K562 (cell line): ENCODE results near the gene FHIT. TPM values are rescaled to one million over a fixed set of nuclear protein-coding genes. Genes with fewer than 3 reads are reported as not detected.

ENCODE experiments used
- ATAC-seq: fragments of 200-7000 bp; cut with Tn5 transposase; 3 replicates; pipeline ENCODE4 v1.9.1; 2020; ENCODE audit warnings: moderate library complexity
- BruUV-seq: library from RNA; stranded (reverse); fragments of 400-500 nt; replicated peaks from 2 replicates; lab custom pipeline; 2021; lab: Mats Ljungman, UMichigan
- CTCF ChIA-PET: fragments of 300-600 bp; formaldehyde crosslinking; extraction: SDS; loops from one replicate; lab custom pipeline; 2021; ENCODE audit warnings: low intra/inter-chr PET ratio; lab: Yijun Ruan, JAX
- POLR2A ChIA-PET: fragments of 300-600, 350-650 bp; sonication (Branson Sonifier 250); formaldehyde crosslinking; extraction: SDS; loops from one replicate; lab custom pipeline; 2021; ENCODE audit warnings: antibody characterized with exemption, inconsistent platforms; lab: Yijun Ruan, JAX
- DNase-seq, 4 experiments: peaks; one replicate each; pipeline versions ENCODE4 v3.0.0 to v3.0.0-alpha.2; 2011 to 2018; ENCODE audit warnings: low spot score in 3 of 4, mixed read lengths in 3 of 4; ENCODE audit errors: extremely low read depth in 1 of 4
- FAIRE-seq: peaks from 2 replicates; lab custom pipeline; 2011; peaks lifted over from hg19 to GRCh38; lab: Jason Lieb, UNC
- H2AFZ ChIP-seq: 2 replicates; pipeline ENCODE4 v1.6.0; 2011; ENCODE audit warnings: low read depth, low read length, control low read depth, inconsistent platforms
- H3K27ac ChIP-seq: fragments of 200-600 bp; 3 replicates; pipeline ENCODE4 v1.8.0; 2011; ENCODE audit warnings: low read depth, mild to moderate bottlenecking, control low read depth, inconsistent platforms, low read length, moderate library complexity, mixed read lengths; ENCODE audit errors: extremely low read depth
- H3K27me3 ChIP-seq, 2 experiments: fragments of 300-600 bp in 1 of 2; 2 replicates in 1 of 2; 3 replicates in 1 of 2; pipeline versions ENCODE4 v1.6.0 to v1.8.0; 2011; ENCODE audit warnings: inconsistent platforms in 2 of 2, low read length in 2 of 2, mild to moderate bottlenecking in 1 of 2, mixed read lengths in 1 of 2, moderate library complexity in 1 of 2; ENCODE audit not compliant: control insufficient read depth in 2 of 2, insufficient read depth in 2 of 2
- H3K36me3 ChIP-seq: fragments of 300-600 bp; 3 replicates; pipeline ENCODE4 v1.8.0; 2011; ENCODE audit warnings: mild to moderate bottlenecking, low read length, inconsistent platforms; ENCODE audit not compliant: control insufficient read depth, insufficient read depth
- H3K4me1 ChIP-seq, 2 experiments: fragments of 200-600 bp in 1 of 2; replicated peaks in 1 of 2; 2 replicates in 1 of 2; 3 replicates in 1 of 2; pipeline versions ENCODE4 v1.5.1 to v1.8.0; 2011; ENCODE audit warnings: inconsistent platforms in 2 of 2, low read length in 2 of 2, mild to moderate bottlenecking in 1 of 2, mixed read lengths in 1 of 2, moderate library complexity in 1 of 2; ENCODE audit not compliant: control insufficient read depth in 2 of 2, insufficient read depth in 2 of 2
- H3K4me2 ChIP-seq: 2 replicates; pipeline ENCODE4 v1.6.1; 2011; ENCODE audit warnings: low read length, control low read depth, inconsistent platforms, mixed read lengths; ENCODE audit not compliant: insufficient read depth
- H3K4me3 ChIP-seq: fragments of 200-600 bp; sonication (generic), shearing (Covaris generic); 2 replicates; pipeline ENCODE4 v1.5.1; 2016; ENCODE audit warnings: control low read depth, inconsistent platforms
- H3K79me2 ChIP-seq: fragments of 200-600 bp; 3 replicates; pipeline ENCODE4 v1.8.0; 2011; ENCODE audit warnings: low read length, inconsistent platforms; ENCODE audit not compliant: control insufficient read depth, insufficient read depth
- H3K9ac ChIP-seq, 2 experiments: 2 replicates each; pipeline versions ENCODE4 v1.6.0 to v1.6.1; 2011; ENCODE audit warnings: low read depth in 2 of 2, low read length in 2 of 2, control low read depth in 1 of 2, inconsistent platforms in 1 of 2, mild to moderate bottlenecking in 1 of 2, mixed read lengths in 1 of 2; ENCODE audit not compliant: insufficient read depth in 1 of 2
- H3K9me1 ChIP-seq: one replicate; pipeline ENCODE4 v1.6.0; 2011; ENCODE audit warnings: inconsistent platforms, mild to moderate bottlenecking, low read length, moderate library complexity; ENCODE audit not compliant: control insufficient read depth, insufficient read depth
- H3K9me3 ChIP-seq: replicated peaks from 2 replicates; pipeline ENCODE4 v1.5.1; 2011; ENCODE audit warnings: low read depth, low read length, inconsistent platforms; ENCODE audit not compliant: control insufficient read depth, insufficient read depth
- H4K20me1 ChIP-seq: replicated peaks from 2 replicates; pipeline ENCODE4 v1.6.1; 2011; ENCODE audit warnings: low read length, inconsistent platforms, mixed read lengths; ENCODE audit not compliant: control insufficient read depth, insufficient read depth
- AFF4 ChIP-seq: sonication (generic); formaldehyde crosslinking; IDR thresholded peaks from 2 replicates; pipeline ENCODE4 v1.8.0; 2023; ENCODE audit warnings: mild to moderate bottlenecking, missing genetic modification reagents
- BCOR ChIP-seq: fragments of 450-650 bp; IDR thresholded peaks from 2 replicates; pipeline ENCODE4 v1.6.1; 2016
- BRCA1 ChIP-seq, 2 experiments: fragments of 450-650 bp in 1 of 2; sonication (generic) in 1 of 2; formaldehyde crosslinking in 1 of 2; IDR thresholded peaks; 2 replicates each; pipeline versions ENCODE4 v1.5.0 to v1.6.1; 2017 to 2020; ENCODE audit warnings: mild to moderate bottlenecking in 1 of 2, missing genetic modification reagents in 1 of 2
- CBX2 ChIP-seq: fragments of 200-600 bp; sonication (generic); IDR thresholded peaks from one replicate; pipeline ENCODE4 v1.6.1; 2012; ENCODE audit warnings: mild to moderate bottlenecking, low read length, inconsistent platforms; ENCODE audit not compliant: insufficient read depth, poor library complexity, severe bottlenecking
- CEBPB ChIP-seq: fragments of 450-650 bp; IDR thresholded peaks from 2 replicates; pipeline ENCODE4 v1.6.1; 2016; ENCODE audit warnings: missing genetic modification characterization, missing compliant biosample characterization
- CEBPG ChIP-seq, 3 experiments: fragments of 200-800 bp in 1 of 3; sonication (Bioruptor generic) in 1 of 3; sonication (generic) in 1 of 3; formaldehyde crosslinking in 1 of 3; IDR thresholded peaks in 2 of 3; conservative IDR thresholded peaks in 1 of 3; 2 replicates each; pipeline versions ENCODE4 v1.6.1 to v1.8.0; 2016 to 2022; ENCODE audit warnings: missing compliant biosample characterization in 2 of 3, missing genetic modification characterization in 2 of 3, mild to moderate bottlenecking in 1 of 3, missing genetic modification reagents in 1 of 3
- CHD1 ChIP-seq: fragments of 200-600 bp; sonication (generic); IDR thresholded peaks from one replicate; pipeline ENCODE4 v1.6.1; 2012; ENCODE audit warnings: mild to moderate bottlenecking, moderate library complexity, low read length, inconsistent platforms
- GABPB2 ChIP-seq: fragments of 250-450 bp; sonication (Bioruptor Pico); conservative IDR thresholded peaks from 2 replicates; pipeline ENCODE4 v1.5.1; 2021; ENCODE audit warnings: mild to moderate bottlenecking
- HNRNPH1 ChIP-seq: fragments of 200-400 bp; formaldehyde crosslinking; optimal IDR thresholded peaks from 2 replicates; pipeline ENCODE3; 2017; ENCODE audit warnings: low read depth, mild to moderate bottlenecking, low read length, moderate library complexity
- KDM1A ChIP-seq, 2 experiments: fragments of 450-650 bp; IDR thresholded peaks; 2 replicates each; pipeline ENCODE4 v1.6.1; 2016; ENCODE audit warnings: mild to moderate bottlenecking in 2 of 2
- SMARCB1 ChIP-seq: IDR thresholded peaks from 2 replicates; pipeline ENCODE4 v1.6.1; 2011; ENCODE audit warnings: improper control_type of control experiment, low read depth; ENCODE audit not compliant: insufficient read length
- SRF ChIP-seq, 2 experiments: fragments of 250-450, 450-650 bp in 1 of 2; sonication (Bioruptor Pico) in 1 of 2; sonication (generic) in 1 of 2; formaldehyde crosslinking; IDR thresholded peaks; 2 replicates each; pipeline versions ENCODE4 v1.5.0 to v1.5.1; 2020 to 2022; ENCODE audit warnings: mild to moderate bottlenecking in 1 of 2, missing genetic modification reagents in 1 of 2
- SRSF1 ChIP-seq: fragments of 200-400 bp; formaldehyde crosslinking; IDR thresholded peaks from 2 replicates; pipeline ENCODE4 v1.6.1; 2017; ENCODE audit warnings: mild to moderate bottlenecking, low read depth, low read length, moderate library complexity
- ZNF830 ChIP-seq: fragments of 250-450 bp; sonication (Bioruptor Pico); IDR thresholded peaks from 2 replicates; pipeline ENCODE4 v1.5.0; 2021; ENCODE audit warnings: mild to moderate bottlenecking
- WGBS: fragments of 100-300 bp; shearing (Covaris generic); methylation state at CpG from one replicate; pipeline ENCODE4 v1.1.6; 2016; ENCODE audit warnings: low coverage, mixed read lengths; ENCODE audit not compliant: insufficient coverage; ENCODE audit errors: missing lambda C conversion rate; 5-methylcytosine and 5-hydroxymethylcytosine counted together
- in situ Hi-C: fragments of 300-500 bp; cut with MboI; formaldehyde crosslinking; loops from 4 replicates; pipeline ENCODE4 v1.15.0; 2018; ENCODE audit warnings: inconsistent platforms, mixed read lengths
- intact Hi-C: fragments of 100-400 bp; cut with micrococcal nuclease; formaldehyde crosslinking; loops from 2 replicates; pipeline ENCODE4 v1.14.2; 2022
- polyA plus RNA-seq, 8 experiments: library from polyadenylated mRNA; depleted of rRNA in 4 of 8; stranded (reverse) in 5 of 8; unstranded in 3 of 8; fragments of >200 nt; fragmentation: Nextera tagmentation in 2 of 8; fragmentation: Illumina TruSeq in 1 of 8; extraction: Ambion mirVana in 2 of 8; extraction: Trizol in 1 of 8; gene quantifications; 2 replicates each; pipeline versions ENCODE4 v1.2.1 to v1.2.3, GENCODE V29; 2011 to 2014; ENCODE audit warnings: inconsistent platforms in 1 of 8, missing spikeins in 1 of 8
- total RNA-seq, 7 experiments: library from RNA; depleted of rRNA in 6 of 7; stranded (reverse); fragments of >200 nt in 6 of 7; fragmentation: Illumina TruSeq in 2 of 7; extraction: Trizol in 2 of 7; gene quantifications; 2 replicates each; pipeline versions ENCODE4 v1.2.1 to v1.2.3, GENCODE V29; 2011 to 2021; ENCODE audit warnings: low replicate concordance in 1 of 7
- TF ChIP-seq, protein P1 (sequence below): sonication (generic); formaldehyde crosslinking; IDR thresholded peaks from 2 replicates; pipeline ENCODE4 v1.9.0; 2022; ENCODE audit warnings: mild to moderate bottlenecking, missing genetic modification reagents
- TF ChIP-seq, protein P2 (sequence below): fragments of 450-650 bp; IDR thresholded peaks from 2 replicates; pipeline ENCODE4 v1.6.1; 2016; ENCODE audit warnings: missing biosample characterization, missing genetic modification characterization

Gene FHIT
- total and polyA plus RNA-seq, 9 of the 15 experiments (the other 6 are each of a cell fraction or from before 2014, with no cell fraction given) = 1.7 to 9.1 (median 4.3) TPM

GRCh38 chr3:60517134-60517533 is 734.1 kb downstream of the FHIT start:
- intact Hi-C loops (no loop called here), in situ Hi-C loops (no loop called here)
- ATAC-seq (no peak), DNase-seq (no peak), FAIRE-seq (no peak)
- Histone ChIP-seq H3K36me3 (no peaks in the 10 kb centered on the region), H3K9ac (no peak overlapping the region), H3K4me3 (no peak overlapping the region), H4K20me1 (no peaks in the 10 kb centered on the region), H3K27ac (no peak overlapping the region), H3K4me2 (no peak overlapping the region), H3K4me1 (no peaks in the 10 kb centered on the region; a peak in 1 of 5 replicates), H3K9me3 (no peaks in the 10 kb centered on the region), H3K9me1 (no peaks in the 10 kb centered on the region), H3K27me3 (no peaks in the 10 kb centered on the region), H3K79me2 (no peaks in the 10 kb centered on the region), H2AFZ (no peak overlapping the region)
- ChIA-PET CTCF (no interaction called here), POLR2A (interaction anchor here (1.1 kb wide), 1 partner anchor 39 kb away, joined by 4 read pairs; no protein-coding TSS in a partner anchor)
- 31% methylated on average over 3 of the region's 3 CpGs for WGBS
- no TSS peak for BruUV-seq
- TF ChIP-seq CHD1 (no peak), SRSF1 (no peak), AFF4 (CRISPR knock-in tag) (no peak), CEBPG (CRISPR knock-in tag; IDR thresholded peaks at IDR 0.05) (no peak), CEBPG (tag; conservative IDR thresholded peaks at IDR 0.05 in 1 of 2, IDR thresholded peaks at IDR 0.05 in 1 of 2) (peak in 1 of 2 experiments; percentile 94; a peak in 3 of 4 replicates), BCOR (no peak), SRF (CRISPR knock-in tag; IDR thresholded peaks at IDR 0.05) (no peak), CEBPB (tag) (peak; percentile 74), ZNF830 (CRISPR knock-in tag) (no peak), GABPB2 (no peak), SMARCB1 (no peak), KDM1A (IDR thresholded peaks at IDR 0.05) (no peak), BRCA1 (IDR thresholded peaks at IDR 0.05) (no peak), BRCA1 (CRISPR knock-in tag; IDR thresholded peaks at IDR 0.05) (no peak), HNRNPH1 (no peak), CBX2 (no peak)
- TF ChIP-seq, protein P1, sequence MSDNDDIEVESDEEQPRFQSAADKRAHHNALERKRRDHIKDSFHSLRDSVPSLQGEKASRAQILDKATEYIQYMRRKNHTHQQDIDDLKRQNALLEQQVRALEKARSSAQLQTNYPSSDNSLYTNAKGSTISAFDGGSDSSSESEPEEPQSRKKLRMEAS = no peak
- TF ChIP-seq, protein P2, sequence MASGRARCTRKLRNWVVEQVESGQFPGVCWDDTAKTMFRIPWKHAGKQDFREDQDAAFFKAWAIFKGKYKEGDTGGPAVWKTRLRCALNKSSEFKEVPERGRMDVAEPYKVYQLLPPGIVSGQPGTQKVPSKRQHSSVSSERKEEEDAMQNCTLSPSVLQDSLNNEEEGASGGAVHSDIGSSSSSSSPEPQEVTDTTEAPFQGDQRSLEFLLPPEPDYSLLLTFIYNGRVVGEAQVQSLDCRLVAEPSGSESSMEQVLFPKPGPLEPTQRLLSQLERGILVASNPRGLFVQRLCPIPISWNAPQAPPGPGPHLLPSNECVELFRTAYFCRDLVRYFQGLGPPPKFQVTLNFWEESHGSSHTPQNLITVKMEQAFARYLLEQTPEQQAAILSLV (tag) = 0 out of 2 replicates have a peak, but pooled peaks have one; percentile 23
